Endothelial cell of umbilical vein (primary cell): ENCODE results near the gene OR10H1. TPM values are rescaled to one million over a fixed set of nuclear protein-coding genes. Genes with fewer than 3 reads are reported as not detected.

ENCODE experiments used
- BruUV-seq: library from RNA; stranded (reverse); fragments of 400-500 nt; replicated peaks from 2 replicates; lab custom pipeline; 2021; lab: Mats Ljungman, UMichigan
- CTCF ChIA-PET: fragments of 300-600, 350-600 bp; sonication (Branson Sonifier 250); formaldehyde crosslinking; loops from one replicate; lab custom pipeline; 2021; ENCODE audit warnings: antibody characterized with exemption, inconsistent platforms; lab: Charles Lee
- POLR2A ChIA-PET: fragments of 300-600, 350-600 bp; sonication (Branson Sonifier 250); formaldehyde crosslinking; loops from one replicate; lab custom pipeline; 2021; ENCODE audit warnings: antibody characterized with exemption, inconsistent platforms; lab: Charles Lee
- DNase-seq: peaks from one replicate; pipeline ENCODE4 v3.0.0-alpha.2; 2011; ENCODE audit warnings: low read depth, low spot score
- FAIRE-seq: peaks from 2 replicates; lab custom pipeline; 2011; peaks lifted over from hg19 to GRCh38; lab: Jason Lieb, UNC
- H2AFZ ChIP-seq: 2 replicates; pipeline ENCODE4 v1.6.0; 2012; ENCODE audit warnings: low read depth, low read length, control low read depth, inconsistent platforms
- H3K27ac ChIP-seq: 2 replicates; pipeline ENCODE4 v1.5.1; 2011; ENCODE audit warnings: low read depth, mild to moderate bottlenecking, control low read depth, low read length, moderate library complexity; ENCODE audit not compliant: insufficient read depth
- H3K27me3 ChIP-seq, 2 experiments: 2 replicates each; pipeline versions ENCODE4 v1.6.0 to v1.6.1; 2011; ENCODE audit warnings: low read length in 2 of 2, mixed read lengths in 1 of 2; ENCODE audit not compliant: control insufficient read depth in 2 of 2, insufficient read depth in 2 of 2
- H3K36me3 ChIP-seq, 2 experiments: 2 replicates in 1 of 2; 3 replicates in 1 of 2; pipeline ENCODE4 v1.5.1; 2011; ENCODE audit warnings: low read length in 2 of 2, mild to moderate bottlenecking in 1 of 2, moderate library complexity in 1 of 2; ENCODE audit not compliant: control insufficient read depth in 2 of 2, insufficient read depth in 2 of 2; ENCODE audit errors: extremely low read depth in 1 of 2
- H3K4me1 ChIP-seq: 3 replicates; pipeline ENCODE4 v1.5.1; 2011; ENCODE audit warnings: mild to moderate bottlenecking, low read length; ENCODE audit not compliant: control insufficient read depth, insufficient read depth; ENCODE audit errors: extremely low read depth
- H3K4me2 ChIP-seq: 2 replicates; pipeline ENCODE4 v1.6.1; 2011; ENCODE audit warnings: low read length, control low read depth, mixed read lengths; ENCODE audit not compliant: insufficient read depth
- H3K4me3 ChIP-seq, 3 experiments: fragments of 200-600 bp in 1 of 3; sonication (generic), shearing (Covaris generic) in 1 of 3; replicated peaks in 1 of 3; 2 replicates each; pipeline ENCODE4 v1.5.1; 2011 to 2016; ENCODE audit warnings: control low read depth in 3 of 3, low read length in 3 of 3, mild to moderate bottlenecking in 2 of 3, inconsistent platforms in 1 of 3, low read depth in 1 of 3, moderate library complexity in 1 of 3; ENCODE audit not compliant: insufficient read depth in 1 of 3
- H3K79me2 ChIP-seq: 2 replicates; pipeline ENCODE4 v1.6.0; 2012; ENCODE audit warnings: low read length, inconsistent platforms; ENCODE audit not compliant: control insufficient read depth, insufficient read depth
- H3K9ac ChIP-seq: replicated peaks from 2 replicates; pipeline ENCODE3; 2011; ENCODE audit warnings: low read length, control low read depth; ENCODE audit not compliant: insufficient read depth; ENCODE audit errors: extremely low read depth
- H3K9me1 ChIP-seq: replicated peaks from 3 replicates; pipeline ENCODE4 v1.6.0; 2011; ENCODE audit warnings: mild to moderate bottlenecking, low read length; ENCODE audit not compliant: control insufficient read depth, insufficient read depth; ENCODE audit errors: extremely low read depth
- H3K9me3 ChIP-seq: replicated peaks from 2 replicates; pipeline ENCODE4 v1.5.1; 2012; ENCODE audit warnings: low read length, inconsistent platforms; ENCODE audit not compliant: control insufficient read depth, insufficient read depth
- H4K20me1 ChIP-seq: replicated peaks from 2 replicates; pipeline ENCODE3; 2011; ENCODE audit warnings: mild to moderate bottlenecking, low read length; ENCODE audit not compliant: control insufficient read depth, insufficient read depth; ENCODE audit errors: extremely low read depth
- CTCF ChIP-seq, 2 donors: IDR thresholded peaks; 1 replicate in 1 of 2; 2 replicates in 1 of 2; pipeline ENCODE4 v1.5.1; 2011; ENCODE audit warnings: low read length in 2 of 2, mild to moderate bottlenecking in 2 of 2, moderate library complexity in 2 of 2, control low read depth in 1 of 2, inconsistent platforms in 1 of 2, low read depth in 1 of 2; ENCODE audit not compliant: insufficient read depth in 1 of 2; ENCODE audit errors: extremely low read depth in 1 of 2
- EZH2 ChIP-seq: IDR thresholded peaks from 2 replicates; pipeline ENCODE4 v1.6.1; 2012; ENCODE audit warnings: borderline replicate concordance, low read depth, mild to moderate bottlenecking, moderate library complexity, low read length, inconsistent platforms; ENCODE audit not compliant: severe bottlenecking
- FOS ChIP-seq: IDR thresholded peaks from 2 replicates; pipeline ENCODE4 v1.6.1; 2011; ENCODE audit warnings: mild to moderate bottlenecking, low read length, moderate library complexity, borderline replicate concordance; ENCODE audit not compliant: insufficient read depth
- JUN ChIP-seq: IDR thresholded peaks from 2 replicates; pipeline ENCODE4 v1.6.1; 2011; ENCODE audit warnings: borderline replicate concordance, low read depth; ENCODE audit not compliant: insufficient read length, insufficient read depth
- MAX ChIP-seq: IDR thresholded peaks from 2 replicates; pipeline ENCODE4 v1.6.1; 2011; ENCODE audit not compliant: insufficient read depth, insufficient read length
- POLR2A ChIP-seq: IDR thresholded peaks from 2 replicates; pipeline ENCODE4 v1.6.1; 2012; ENCODE audit warnings: low read depth, mild to moderate bottlenecking, control low read depth, low read length
- dilution Hi-C: fragments of 300-500 bp; cut with MboI; formaldehyde crosslinking; loops from one replicate; pipeline ENCODE4 v1.15.0; 2019; ENCODE audit warnings: low sequenced_read_pairs; ENCODE audit not compliant: extremely low pct_ligation_motif_present
- intact Hi-C: fragments of 100-400 bp; cut with micrococcal nuclease; formaldehyde crosslinking; loops from one replicate; pipeline ENCODE4 v1.10.0; 2022
- polyA plus RNA-seq, 4 experiments: library from polyadenylated mRNA; depleted of rRNA in 3 of 4; stranded (reverse) in 3 of 4; unstranded in 1 of 4; fragments of >200 nt; gene quantifications; 2 replicates each; pipeline versions ENCODE4 v1.2.1 to v1.2.3, GENCODE V29; 2011 to 2012; ENCODE audit warnings: missing spikeins in 1 of 4
- total RNA-seq: library from RNA; stranded (reverse); gene quantifications from 2 replicates; pipeline ENCODE4 v1.2.3, GENCODE V29; 2021

The OR10H1 gene
- total and polyA plus RNA-seq, 2 donors (not counting 3 experiments of a cell fraction or from before 2014, with no cell fraction given): not detected

- FAIRE-seq: no peak
- no peak overlapping the region for H3K4me3 ChIP-seq
- no peaks in the 10 kb centered on the region for H3K27me3 ChIP-seq
- ChIA-PET CTCF (no interaction called here), POLR2A (no interaction called here)
- intact Hi-C loops (no loop called here), dilution Hi-C loops (no loop called here)
- H3K9me1 ChIP-seq: no peaks in the 10 kb centered on the region
- no peak overlapping the region for H2AFZ ChIP-seq
- H3K9me3 ChIP-seq: no peaks in the 10 kb centered on the region
- H4K20me1 ChIP-seq: no peaks in the 10 kb centered on the region
- no peaks in the 10 kb centered on the region for H3K4me1 ChIP-seq
- no peak overlapping the region for H3K27ac ChIP-seq
- H3K4me2 ChIP-seq: no peak overlapping the region
- no TSS peak for BruUV-seq
- no peak for DNase-seq
- H3K9ac ChIP-seq: no peak overlapping the region
- H3K36me3 ChIP-seq: no peaks in the 10 kb centered on the region
- TF ChIP-seq FOS (no peak), CTCF (IDR thresholded peaks at IDR 0.05; ENCODE audit: extremely low read depth in 1 of 2, insufficient read depth in 1 of 2, low read depth in 1 of 2, low read length in 2 of 2) (no peak), MAX (no peak), EZH2 (no peak), JUN (no peak), POLR2A (no peak)
- no peaks in the 10 kb centered on the region for H3K79me2 ChIP-seq
These were observed 57.1 kb downstream of the OR10H1 start for GRCh38 chr19:15758379-15758778.

Other genes starting within 250 kb of the OR10H1 start
- not detected in 2 replicates for gene CYP4F8, start 200.4 kb downstream of the OR10H1 start, total RNA-seq
- gene CYP4F8, start 200.4 kb downstream of the OR10H1 start, polyA plus RNA-seq: not detected in 2 replicates
- not detected in 2 replicates for gene CYP4F3, start 174.8 kb downstream of the OR10H1 start, total RNA-seq
- gene CYP4F3, start 174.8 kb downstream of the OR10H1 start, polyA plus RNA-seq: not detected in 2 replicates
- not detected in 2 replicates for gene CYP4F12, start 142.6 kb downstream of the OR10H1 start, total RNA-seq
- gene CYP4F12, start 142.6 kb downstream of the OR10H1 start, polyA plus RNA-seq: not detected in 2 replicates
- not detected in 2 replicates for gene OR10H2, start 87.6 kb downstream of the OR10H1 start, total RNA-seq
- gene OR10H2, start 87.6 kb downstream of the OR10H1 start, polyA plus RNA-seq: not detected in 2 replicates
- gene OR10H3, start 77.7 kb downstream of the OR10H1 start, total RNA-seq: not detected in 2 replicates
- not detected in 2 replicates for gene OR10H3, start 77.7 kb downstream of the OR10H1 start, polyA plus RNA-seq
- not detected in 2 replicates for gene OR10H5, start 28.0 kb downstream of the OR10H1 start, total RNA-seq
- not detected in 2 replicates for gene OR10H5, start 28.0 kb downstream of the OR10H1 start, polyA plus RNA-seq
- not detected in 2 replicates for gene CYP4F2, start 82.4 kb upstream of the OR10H1 start, total RNA-seq
- gene CYP4F2, start 82.4 kb upstream of the OR10H1 start, polyA plus RNA-seq: not detected in 2 replicates
- not detected in 2 replicates for gene CYP4F11, start 118.9 kb upstream of the OR10H1 start, total RNA-seq
- not detected in 2 replicates for gene CYP4F11, start 118.9 kb upstream of the OR10H1 start, polyA plus RNA-seq
- gene OR10H4, start 133.3 kb upstream of the OR10H1 start, total RNA-seq: not detected in 2 replicates
- not detected in 2 replicates for gene OR10H4, start 133.3 kb upstream of the OR10H1 start, polyA plus RNA-seq